Measurements from ENCODE around the gene APLF.

- TF ChIP-seq POLR2AphosphoS5 (IDR thresholded peaks at IDR 0.05; ENCODE audit: low read depth) (no peak), CTCF (conservative IDR thresholded peaks at IDR 0.05; ENCODE audit: low read depth in 2 of 2) (no peak), EZH2 (IDR thresholded peaks at IDR 0.05; ENCODE audit: low read depth, unreplicated experiment) (no peak), JUNB (IDR thresholded peaks at IDR 0.05; ENCODE audit: unreplicated experiment) (no peak), CREB1 (CRISPR knock-in tag; IDR thresholded peaks at IDR 0.05; ENCODE audit: low read depth) (no peak), REST (IDR thresholded peaks at IDR 0.05; ENCODE audit: unreplicated experiment) (no peak), ZNF331 (CRISPR knock-in tag; IDR thresholded peaks at IDR 0.05; ENCODE audit: low read depth) (no peak)
These were observed 97.0 kb downstream of the APLF start for GRCh38 chr2:68564426-68564825.
